KBM-7 (cell line): Measurements from ENCODE around the gene UHMK1.
A peak's percentile ranks its signal among the peaks of the same experiment; 100 is the strongest.
"Not testable (repeated sequence)": the region's sequence is repeated elsewhere in the genome, so short reads cannot be mapped to it uniquely, and the experiment has no call there.

ENCODE experiments used
- DNase-seq: peaks from one replicate; pipeline ENCODE4 v3.0.0-alpha.2; 2015
- in situ Hi-C: fragments of 300-500 bp; cut with MboI; formaldehyde crosslinking; loops from 2 replicates; pipeline ENCODE4 v1.14.3; 2020; ENCODE audit warnings: low sequenced_read_pairs, low pct_unique_long_range_greater_than_20kb, mixed read lengths

Gene UHMK1, protein sequence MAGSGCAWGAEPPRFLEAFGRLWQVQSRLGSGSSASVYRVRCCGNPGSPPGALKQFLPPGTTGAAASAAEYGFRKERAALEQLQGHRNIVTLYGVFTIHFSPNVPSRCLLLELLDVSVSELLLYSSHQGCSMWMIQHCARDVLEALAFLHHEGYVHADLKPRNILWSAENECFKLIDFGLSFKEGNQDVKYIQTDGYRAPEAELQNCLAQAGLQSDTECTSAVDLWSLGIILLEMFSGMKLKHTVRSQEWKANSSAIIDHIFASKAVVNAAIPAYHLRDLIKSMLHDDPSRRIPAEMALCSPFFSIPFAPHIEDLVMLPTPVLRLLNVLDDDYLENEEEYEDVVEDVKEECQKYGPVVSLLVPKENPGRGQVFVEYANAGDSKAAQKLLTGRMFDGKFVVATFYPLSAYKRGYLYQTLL

GRCh38 chr1:162497723-162498495 is at the start of gene UHMK1:
UHMK1 (plus strand) TSS chr1:162497818; CDS start chr1:162498001, 183 bp downstream.
- peak; percentile 90 for DNase-seq
- in situ Hi-C loops, result no loop called here

- DNase-seq, in situ Hi-C loops: not testable (repeated sequence)
These were observed 43.3 kb upstream of the UHMK1 start for GRCh38 chr1:162454361-162454760.

GRCh38 chr1:162456323-162456722 is 41.3 kb upstream of the UHMK1 start:
- no peak for DNase-seq
- in situ Hi-C loops, result no loop called here

- in situ Hi-C loops, result no loop called here
- DNase-seq, result no peak
These were observed 39.4 kb upstream of the UHMK1 start for GRCh38 chr1:162458236-162458635.

DNA sequence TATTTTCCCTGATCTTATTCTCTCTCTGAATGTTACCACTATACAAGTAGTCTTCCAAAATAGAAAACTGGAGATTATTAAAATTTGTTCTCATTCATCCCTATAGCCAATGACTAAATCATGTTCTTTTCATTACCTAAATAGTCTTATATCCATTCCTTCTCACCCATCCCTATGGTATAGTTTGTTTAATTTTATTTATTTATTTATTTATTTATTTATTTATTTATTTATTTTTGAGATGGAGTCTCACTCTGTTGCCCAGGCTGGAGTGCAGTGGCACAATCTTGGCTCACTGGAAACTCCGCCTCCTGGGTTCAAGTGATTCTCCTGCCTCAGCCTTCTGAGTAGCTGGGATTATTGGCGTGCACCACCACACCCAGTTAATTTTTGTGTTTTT is 35.2 kb upstream of the UHMK1 start:
- in situ Hi-C loops, DNase-seq: not testable (repeated sequence)

- DNase-seq, result no peak
- in situ Hi-C loops, result no loop called here
These were observed 34.6 kb upstream of the UHMK1 start for GRCh38 chr1:162463021-162463420.

DNA sequence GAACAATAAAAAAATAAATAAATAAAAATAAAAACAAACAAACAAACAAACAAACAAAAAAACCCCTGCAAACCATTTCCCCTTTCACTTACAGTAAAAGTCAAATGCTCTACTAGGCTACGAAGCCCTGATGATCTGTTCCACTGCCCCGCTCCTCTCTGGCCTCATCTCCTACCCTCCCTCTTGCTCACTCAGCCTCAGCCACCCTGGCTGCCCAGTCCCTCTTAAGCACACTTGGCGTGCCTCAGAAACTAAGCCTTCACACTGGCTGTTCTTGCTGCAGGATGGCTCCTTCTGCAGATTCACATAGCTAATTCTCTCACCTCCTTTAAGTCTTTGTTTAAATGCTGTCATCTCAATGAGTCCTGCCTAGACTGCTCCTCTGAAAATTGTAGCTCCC is 30.8 kb upstream of the UHMK1 start:
- in situ Hi-C loops, result no loop called here
- no peak for DNase-seq

DNA sequence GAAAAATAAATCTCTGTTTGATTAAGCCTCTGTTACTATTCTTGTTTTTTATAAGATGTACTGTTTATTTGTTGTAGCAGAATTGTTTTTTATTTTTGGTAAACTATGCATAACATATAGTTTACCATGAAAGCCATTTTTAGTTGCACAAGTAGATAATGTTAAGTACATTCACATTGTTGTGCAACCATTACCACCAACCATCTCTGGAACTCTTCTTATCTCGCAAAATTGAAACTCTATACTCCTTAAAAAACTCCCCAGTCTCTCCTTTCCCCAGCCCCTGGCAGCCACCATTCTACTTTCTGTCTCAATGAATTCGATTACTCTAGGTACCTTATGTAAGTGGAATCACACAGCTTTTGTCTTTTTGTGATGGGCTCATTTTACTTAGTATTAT is 27.4 kb upstream of the UHMK1 start:
- DNase-seq, result no peak
- in situ Hi-C loops, result no loop called here

GRCh38 chr1:162471290-162471853 is 26.2 kb upstream of the UHMK1 start:
- in situ Hi-C loops, result no loop called here
- DNase-seq, result no peak

DNA sequence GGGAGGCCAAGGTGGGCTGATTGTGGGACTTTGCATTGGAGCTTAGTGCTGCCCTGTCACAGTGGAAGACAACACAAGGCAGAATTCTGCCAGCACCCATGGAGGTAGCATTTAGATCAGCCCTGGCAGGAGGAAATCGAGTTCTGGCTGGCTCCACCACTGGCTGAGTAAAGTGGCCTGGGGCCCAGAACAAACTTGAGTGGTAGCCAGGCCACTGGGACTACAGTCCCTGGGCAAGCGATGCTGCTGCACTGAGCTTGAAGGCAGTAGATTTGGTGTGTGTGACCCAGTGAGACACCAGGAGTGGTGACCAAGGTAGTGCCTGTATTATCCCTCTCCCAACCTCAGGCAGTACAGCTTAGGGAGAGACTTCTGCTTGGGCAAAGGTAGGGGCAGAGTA is 22.5 kb upstream of the UHMK1 start:
- in situ Hi-C loops, result no loop called here
- DNase-seq, result no peak

- no peak for DNase-seq
- in situ Hi-C loops, result no loop called here
These were observed 22.0 kb upstream of the UHMK1 start for GRCh38 chr1:162475539-162476185.

DNA sequence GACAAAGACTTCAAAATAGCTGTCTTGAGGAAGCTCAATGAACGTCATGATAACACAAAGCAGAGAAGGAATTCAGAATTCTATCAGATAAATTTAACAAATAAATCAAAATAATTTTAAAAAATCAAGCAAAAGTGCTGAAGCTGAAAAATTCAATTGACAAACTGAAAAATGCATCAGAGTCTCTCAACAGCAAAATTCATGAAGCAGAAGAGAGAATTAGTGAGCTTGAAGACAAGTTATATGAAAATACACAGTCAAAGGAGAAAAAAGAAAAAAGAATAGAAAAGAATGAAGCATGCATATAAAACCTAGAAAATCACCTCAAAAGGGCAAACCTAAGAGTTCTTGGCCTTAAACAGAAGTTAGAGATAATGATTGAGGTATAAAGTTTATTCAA is 21.0 kb upstream of the UHMK1 start:
- DNase-seq, result no peak
- in situ Hi-C loops, result no loop called here

- DNase-seq, result no peak
- in situ Hi-C loops, result no loop called here
These were observed 12.4 kb upstream of the UHMK1 start for GRCh38 chr1:162485236-162485635.

- no peak for DNase-seq
- in situ Hi-C loops, result no loop called here
These were observed 10.4 kb upstream of the UHMK1 start for GRCh38 chr1:162487241-162487640.

- no peak for DNase-seq
- in situ Hi-C loops, result no loop called here
These were observed 9.4 kb upstream of the UHMK1 start for GRCh38 chr1:162488219-162488618.

DNA sequence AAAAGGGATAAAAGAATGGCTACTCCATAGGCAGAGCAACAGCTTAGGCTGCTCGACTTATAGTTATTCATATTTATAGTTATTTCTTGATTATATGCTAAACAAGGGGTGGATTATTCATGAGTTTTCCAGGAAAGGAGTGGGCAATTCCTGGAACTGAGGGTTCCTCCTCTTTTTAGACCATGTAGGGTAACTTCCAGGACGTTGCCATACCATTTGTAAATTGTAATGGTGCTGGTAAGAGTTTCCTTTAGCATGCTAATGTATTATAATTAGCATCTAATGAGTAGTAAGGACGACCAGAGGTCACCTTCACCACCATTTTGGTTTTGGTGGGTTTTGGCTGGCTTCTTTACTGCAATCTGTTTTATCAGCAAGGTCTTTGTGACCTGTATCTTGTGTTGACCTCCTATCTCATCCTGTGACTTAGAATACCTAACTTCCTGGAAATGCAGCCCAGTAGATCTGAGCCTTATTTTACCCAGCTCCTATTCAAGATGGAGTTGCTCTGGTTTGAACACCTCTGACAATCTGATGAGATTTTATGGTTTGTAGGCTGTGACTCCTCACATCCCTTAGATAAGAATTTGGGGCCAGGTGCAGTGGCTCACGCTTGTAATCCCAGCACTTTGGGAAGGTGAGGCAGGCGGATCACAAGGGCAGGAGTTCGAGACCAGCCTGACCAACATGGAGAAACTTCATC is 1.9 kb upstream of the UHMK1 start:
- in situ Hi-C loops, DNase-seq: not testable (repeated sequence)

DNA sequence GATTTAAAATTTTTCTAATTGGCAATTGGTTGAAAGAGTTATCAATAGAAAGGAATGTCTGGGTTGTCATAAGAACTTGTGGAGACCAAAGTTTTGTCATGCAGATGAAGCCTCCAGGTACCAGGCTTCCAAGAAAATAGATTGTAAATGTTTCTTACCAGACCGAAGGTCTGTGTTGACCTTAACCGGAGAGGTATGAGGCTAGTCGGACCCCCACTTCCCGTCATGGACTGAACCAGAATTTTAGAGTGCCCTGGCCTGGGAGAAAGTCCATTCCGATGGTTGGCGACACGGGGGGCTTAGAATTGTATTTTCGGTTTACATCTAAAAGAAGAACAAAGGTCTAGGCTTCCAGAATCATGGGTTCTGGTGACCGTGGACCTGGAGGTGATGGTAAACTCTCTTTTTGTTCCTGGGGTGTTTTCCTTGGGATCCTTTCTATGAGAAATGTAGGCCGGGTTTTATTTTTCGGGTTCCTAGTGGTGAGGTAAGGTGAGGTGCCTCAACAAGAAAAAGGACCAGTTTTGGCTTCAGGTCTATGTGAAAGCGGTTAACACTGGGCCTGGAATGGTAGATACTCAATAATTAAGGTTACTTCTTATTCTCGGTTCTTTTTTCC is 405 bp upstream of the UHMK1 start:
- in situ Hi-C loops, result no loop called here
- DNase-seq, result no peak

GRCh38 chr1:162498496-162498810 is 835 bp downstream of the UHMK1 start:
- DNase-seq, result no peak
- in situ Hi-C loops, result no loop called here

- in situ Hi-C loops, result no loop called here
- DNase-seq, result no peak
These were observed 3.2 kb downstream of the UHMK1 start for GRCh38 chr1:162500805-162501204.
